WI38 (cell line): ENCODE data around the gene TOX4.
"Not testable (repeated sequence)": the region's sequence is repeated elsewhere in the genome, so short reads cannot be mapped to it uniquely, and the experiment has no call there.

Experiments used
- H3K4me3 ChIP-seq: 2 replicates; pipeline ENCODE4 v1.5.1; 2011; ENCODE audit warnings: low read depth, mild to moderate bottlenecking, control low read depth, low read length
- TF ChIP-seq, protein P1 (sequence below): IDR thresholded peaks from 2 replicates; pipeline ENCODE4 v1.5.1; 2012; ENCODE audit warnings: low read depth, mild to moderate bottlenecking, control low read depth, low read length

The TOX4 gene

DNA sequence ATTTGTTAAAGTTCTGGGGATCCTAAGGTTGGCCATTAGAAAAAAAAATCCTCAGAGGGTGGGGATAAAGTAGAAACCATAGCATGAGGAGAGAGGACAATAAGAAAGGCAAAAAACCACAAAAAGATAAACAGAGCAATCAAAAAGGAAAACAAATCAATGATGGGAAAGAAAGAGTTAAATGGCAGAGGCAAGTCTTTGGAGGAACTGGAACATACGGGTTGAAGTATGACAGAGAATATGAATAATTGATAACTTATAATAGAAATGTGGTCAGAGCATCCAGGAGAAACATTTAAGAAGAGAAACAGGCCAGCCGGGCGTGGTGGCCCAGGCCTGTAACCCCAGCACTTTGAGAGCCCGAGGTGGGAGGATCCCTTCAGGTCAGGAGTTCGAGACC, 67.0 kb downstream of the TOX4 start:
- TF ChIP-seq, protein P1, sequence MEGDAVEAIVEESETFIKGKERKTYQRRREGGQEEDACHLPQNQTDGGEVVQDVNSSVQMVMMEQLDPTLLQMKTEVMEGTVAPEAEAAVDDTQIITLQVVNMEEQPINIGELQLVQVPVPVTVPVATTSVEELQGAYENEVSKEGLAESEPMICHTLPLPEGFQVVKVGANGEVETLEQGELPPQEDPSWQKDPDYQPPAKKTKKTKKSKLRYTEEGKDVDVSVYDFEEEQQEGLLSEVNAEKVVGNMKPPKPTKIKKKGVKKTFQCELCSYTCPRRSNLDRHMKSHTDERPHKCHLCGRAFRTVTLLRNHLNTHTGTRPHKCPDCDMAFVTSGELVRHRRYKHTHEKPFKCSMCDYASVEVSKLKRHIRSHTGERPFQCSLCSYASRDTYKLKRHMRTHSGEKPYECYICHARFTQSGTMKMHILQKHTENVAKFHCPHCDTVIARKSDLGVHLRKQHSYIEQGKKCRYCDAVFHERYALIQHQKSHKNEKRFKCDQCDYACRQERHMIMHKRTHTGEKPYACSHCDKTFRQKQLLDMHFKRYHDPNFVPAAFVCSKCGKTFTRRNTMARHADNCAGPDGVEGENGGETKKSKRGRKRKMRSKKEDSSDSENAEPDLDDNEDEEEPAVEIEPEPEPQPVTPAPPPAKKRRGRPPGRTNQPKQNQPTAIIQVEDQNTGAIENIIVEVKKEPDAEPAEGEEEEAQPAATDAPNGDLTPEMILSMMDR: no peak
- H3K4me3 ChIP-seq: no peak overlapping the region

DNA sequence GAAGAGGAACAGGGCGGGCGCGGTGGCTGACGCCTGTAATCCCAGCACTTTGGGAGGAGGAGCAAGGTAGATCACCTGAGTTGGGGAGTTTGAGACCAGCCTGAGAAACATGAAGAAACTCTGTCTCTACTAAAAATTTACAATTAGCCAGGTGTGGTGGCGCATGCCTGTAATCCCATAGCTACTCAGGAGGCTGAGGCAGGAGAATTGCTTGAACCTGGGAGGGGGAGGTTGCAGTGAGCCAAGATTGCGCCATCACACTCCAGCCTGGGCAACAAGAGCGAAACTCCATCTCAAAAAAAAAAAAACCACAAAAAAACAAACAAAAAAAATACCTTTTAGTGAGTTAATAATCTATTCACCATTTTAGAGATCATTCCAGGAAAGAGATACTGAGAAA, 67.6 kb downstream of the TOX4 start:
- not testable (repeated sequence) for H3K4me3 ChIP-seq
